ENCODE data around the gene SUGCT.
"Not testable (repeated sequence)": the region's sequence is repeated elsewhere in the genome, so short reads cannot be mapped to it uniquely, and the experiment has no call there.

SUGCT gene

GRCh38 chr7:40134428-40135316 lies at the start of gene SUGCT, which contains the start of gene MPLKIP:
Gene SUGCT (plus strand): TSS chr7:40135005.
Gene MPLKIP (minus strand): TSS chr7:40134622. CDS start chr7:40134567, 55 bp downstream.
- DNase-seq (ENCODE audit: low spot score) = peak; percentile 98

GRCh38 chr7:40092182-40092581 lies 42.6 kb upstream of the SUGCT start:
- DNase-seq (ENCODE audit: low spot score) = no peak

GRCh38 chr7:40093631-40094350 lies 41.0 kb upstream of the SUGCT start:
- DNase-seq (ENCODE audit: low spot score) = no peak

GRCh38 chr7:40095230-40095629 lies 39.6 kb upstream of the SUGCT start:
- DNase-seq (ENCODE audit: low spot score) = no peak

- no peak for DNase-seq (ENCODE audit: low spot score)
These were observed 39.0 kb upstream of the SUGCT start for GRCh38 chr7:40095695-40096327.

GRCh38 chr7:40097728-40098127 lies 37.1 kb upstream of the SUGCT start:
- DNase-seq (ENCODE audit: low spot score) = no peak

- DNase-seq (ENCODE audit: low spot score) = no peak
These were observed 36.0 kb upstream of the SUGCT start for GRCh38 chr7:40098810-40099209.

- no peak for DNase-seq (ENCODE audit: low spot score)
These were observed 35.0 kb upstream of the SUGCT start for GRCh38 chr7:40099837-40100236.

GRCh38 chr7:40101201-40101600 lies 33.6 kb upstream of the SUGCT start:
- no peak for DNase-seq (ENCODE audit: low spot score)

- DNase-seq (ENCODE audit: low spot score) = no peak
These were observed 31.9 kb upstream of the SUGCT start for GRCh38 chr7:40102897-40103296.

- DNase-seq (ENCODE audit: low spot score) = no peak
These were observed 28.8 kb upstream of the SUGCT start for GRCh38 chr7:40105879-40106473.

- no peak for DNase-seq (ENCODE audit: low spot score)
These were observed 18.9 kb upstream of the SUGCT start for GRCh38 chr7:40115936-40116335.

GRCh38 chr7:40117199-40117598 lies 17.6 kb upstream of the SUGCT start:
- DNase-seq (ENCODE audit: low spot score) = not testable (repeated sequence)

- not testable (repeated sequence) for DNase-seq (ENCODE audit: low spot score)
These were observed 16.6 kb upstream of the SUGCT start for GRCh38 chr7:40118201-40118600.

- DNase-seq (ENCODE audit: low spot score) = no peak
These were observed 14.8 kb upstream of the SUGCT start for GRCh38 chr7:40120020-40120419.

GRCh38 chr7:40122100-40122939 lies 12.5 kb upstream of the SUGCT start:
- not testable (repeated sequence) for DNase-seq (ENCODE audit: low spot score)

GRCh38 chr7:40122940-40123254 lies 11.9 kb upstream of the SUGCT start:
- DNase-seq (ENCODE audit: low spot score) = no peak

- peak; percentile 83 for DNase-seq (ENCODE audit: low spot score)
These were observed 1.0 kb upstream of the SUGCT start for GRCh38 chr7:40133561-40134427.

GRCh38 chr7:40135317-40135610 lies 459 bp downstream of the SUGCT start:
- no peak for DNase-seq (ENCODE audit: low spot score)

GRCh38 chr7:40137563-40137962 lies 2.8 kb downstream of the SUGCT start:
- DNase-seq (ENCODE audit: low spot score) = no peak

GRCh38 chr7:40138973-40139372 lies 4.2 kb downstream of the SUGCT start:
- DNase-seq (ENCODE audit: low spot score) = no peak
